Lower leg skin (tissue), 3 donors: ENCODE data around the gene SSPN.

Experiments used
- CTCF ChIP-seq, 3 donors: fragments of 450-650 bp; IDR thresholded peaks; one replicate each; pipeline ENCODE4 v1.5.1; 2016; ENCODE audit warnings: antibody characterized with exemption in 3 of 3, mild to moderate bottlenecking in 3 of 3, moderate library complexity in 2 of 3
- POLR2A ChIP-seq, 2 donors: fragments of 450-650 bp; IDR thresholded peaks; one replicate each; pipeline ENCODE4 v1.6.1; 2016 to 2017; ENCODE audit warnings: antibody characterized with exemption in 2 of 2, mild to moderate bottlenecking in 1 of 2, moderate library complexity in 1 of 2

DNA sequence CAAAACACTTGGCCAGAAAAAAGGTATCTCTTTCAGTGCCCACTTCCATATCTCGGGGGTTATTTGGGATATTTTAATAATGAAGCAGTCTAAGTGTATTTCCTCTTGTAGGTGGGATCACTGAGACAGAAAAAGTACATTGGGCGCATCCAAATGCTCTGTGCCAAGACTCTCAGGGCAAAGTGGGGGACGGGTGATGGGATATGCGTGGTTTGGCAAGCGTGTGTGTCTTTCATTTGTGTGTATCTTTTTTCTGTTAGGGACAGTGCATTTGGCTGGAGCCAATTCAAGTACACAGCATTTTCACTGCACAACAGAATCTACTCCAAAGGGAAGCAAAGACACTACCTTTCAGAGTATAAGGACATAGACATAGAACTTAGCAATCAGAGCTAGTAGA is 29.3 kb downstream of the SSPN start:
- no peak for TF ChIP-seq POLR2A (IDR thresholded peaks at IDR 0.05)
- no peak for TF ChIP-seq CTCF (IDR thresholded peaks at IDR 0.05)
